Fibroblast of lung (primary cell): Measurements from ENCODE around the gene CCDC33.

Source experiments
- EZH2 ChIP-seq: IDR thresholded peaks from 2 replicates; pipeline ENCODE4 v1.5.1; 2012; ENCODE audit warnings: low read length, control low read depth, mild to moderate bottlenecking; ENCODE audit errors: missing control alignments
- TF ChIP-seq, protein P1 (sequence below), 2 donors: IDR thresholded peaks in 1 of 2; conservative IDR thresholded peaks in 1 of 2; 1 replicate in 1 of 2; 2 replicates in 1 of 2; pipeline ENCODE4 v1.5.1; 2011 to 2012; ENCODE audit warnings: low read length in 2 of 2, control low read depth in 1 of 2, inconsistent platforms in 1 of 2, low read depth in 1 of 2, mild to moderate bottlenecking in 1 of 2

GRCh38 chr15:74229686-74230085, 6.4 kb upstream of the CCDC33 start:
- TF ChIP-seq, protein P1, sequence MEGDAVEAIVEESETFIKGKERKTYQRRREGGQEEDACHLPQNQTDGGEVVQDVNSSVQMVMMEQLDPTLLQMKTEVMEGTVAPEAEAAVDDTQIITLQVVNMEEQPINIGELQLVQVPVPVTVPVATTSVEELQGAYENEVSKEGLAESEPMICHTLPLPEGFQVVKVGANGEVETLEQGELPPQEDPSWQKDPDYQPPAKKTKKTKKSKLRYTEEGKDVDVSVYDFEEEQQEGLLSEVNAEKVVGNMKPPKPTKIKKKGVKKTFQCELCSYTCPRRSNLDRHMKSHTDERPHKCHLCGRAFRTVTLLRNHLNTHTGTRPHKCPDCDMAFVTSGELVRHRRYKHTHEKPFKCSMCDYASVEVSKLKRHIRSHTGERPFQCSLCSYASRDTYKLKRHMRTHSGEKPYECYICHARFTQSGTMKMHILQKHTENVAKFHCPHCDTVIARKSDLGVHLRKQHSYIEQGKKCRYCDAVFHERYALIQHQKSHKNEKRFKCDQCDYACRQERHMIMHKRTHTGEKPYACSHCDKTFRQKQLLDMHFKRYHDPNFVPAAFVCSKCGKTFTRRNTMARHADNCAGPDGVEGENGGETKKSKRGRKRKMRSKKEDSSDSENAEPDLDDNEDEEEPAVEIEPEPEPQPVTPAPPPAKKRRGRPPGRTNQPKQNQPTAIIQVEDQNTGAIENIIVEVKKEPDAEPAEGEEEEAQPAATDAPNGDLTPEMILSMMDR (conservative IDR thresholded peaks at IDR 0.05 in 1 of 2, IDR thresholded peaks at IDR 0.05 in 1 of 2; ENCODE audit: low read depth in 1 of 2, low read length in 2 of 2), result no peak
- TF ChIP-seq EZH2, result no peak
